NCI-H1930 (cell line): ENCODE results near the gene CBY2.
"Not testable (repeated sequence)": the region's sequence is repeated elsewhere in the genome, so short reads cannot be mapped to it uniquely, and the experiment has no call there.

Experiments used
- DNase-seq, 2 experiments: peaks; one replicate each; lab custom pipeline; 2025; lab: John Stamatoyannopoulos, UW

Gene CBY2

DNA sequence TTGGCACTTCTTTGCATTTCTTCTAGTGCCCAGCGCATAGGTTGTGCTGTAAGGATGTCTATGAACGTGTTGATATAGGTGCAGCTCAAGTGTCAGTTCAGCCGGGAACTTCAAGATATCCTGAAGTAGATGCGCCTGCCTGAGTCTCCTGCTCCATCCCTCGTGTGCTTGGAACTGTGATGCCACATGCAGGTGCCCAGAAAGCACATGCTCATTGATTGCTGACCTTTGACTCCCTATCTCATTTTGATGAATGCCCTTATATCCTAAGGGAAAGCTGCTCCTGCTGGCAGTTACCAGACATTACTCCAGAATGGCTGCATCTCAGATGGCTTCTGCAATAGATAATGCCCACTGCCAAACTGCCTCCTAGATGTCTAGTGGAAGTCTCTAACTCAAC lies 40.9 kb downstream of the CBY2 start:
- no peak for DNase-seq

DNA sequence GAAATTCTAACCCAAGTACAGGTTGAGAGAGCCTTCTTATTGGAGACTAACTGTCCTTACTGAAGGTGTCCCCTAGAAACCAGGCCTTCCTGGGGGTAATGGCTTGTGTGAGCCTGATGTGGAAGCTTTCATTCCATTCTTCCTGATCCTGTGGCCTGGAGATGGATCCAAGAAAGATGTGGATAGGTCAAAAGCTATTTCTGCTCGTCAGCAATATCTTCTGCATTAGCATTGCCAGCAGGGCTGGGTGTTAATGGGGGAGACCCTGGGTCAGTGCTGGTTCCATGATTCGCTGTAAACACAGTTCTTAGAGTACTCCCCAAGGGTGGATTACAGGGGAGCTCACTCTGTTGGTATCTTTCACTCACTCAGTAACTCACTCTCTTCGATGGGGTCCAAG lies 42.9 kb downstream of the CBY2 start:
- DNase-seq = no peak

- DNase-seq = no peak
Observed at GRCh38 chr13:45747071-45747470, 45.0 kb downstream of the CBY2 start.

GRCh38 chr13:45748941-45749759 lies 47.0 kb downstream of the CBY2 start:
- peak; percentile 69 to 82 for DNase-seq

- DNase-seq = no peak
Observed at GRCh38 chr13:45750566-45750965, 48.4 kb downstream of the CBY2 start.

GRCh38 chr13:45751885-45752284 lies 49.8 kb downstream of the CBY2 start:
- DNase-seq = no peak

GRCh38 chr13:45752510-45752909 lies 50.4 kb downstream of the CBY2 start:
- no peak for DNase-seq

DNA sequence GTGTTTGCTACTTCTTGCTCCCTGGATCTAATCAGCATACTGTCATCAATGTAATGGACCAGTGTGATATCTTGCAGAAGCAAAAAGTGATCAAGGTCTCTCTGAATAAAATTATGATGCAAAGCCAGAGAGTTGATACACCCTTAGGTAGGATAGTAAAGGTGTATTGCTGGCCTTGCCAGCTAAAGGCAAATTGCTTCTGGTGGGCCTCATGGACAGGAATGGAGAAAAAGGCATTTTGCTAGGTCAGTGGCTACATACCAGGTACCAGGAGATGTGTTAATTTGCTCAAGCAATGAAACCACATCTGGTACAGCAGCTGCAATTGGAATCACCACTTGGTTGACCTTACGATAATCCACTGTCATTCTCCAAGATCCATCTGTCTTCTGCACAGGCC lies 54.4 kb downstream of the CBY2 start:
- DNase-seq = not testable (repeated sequence)

DNA sequence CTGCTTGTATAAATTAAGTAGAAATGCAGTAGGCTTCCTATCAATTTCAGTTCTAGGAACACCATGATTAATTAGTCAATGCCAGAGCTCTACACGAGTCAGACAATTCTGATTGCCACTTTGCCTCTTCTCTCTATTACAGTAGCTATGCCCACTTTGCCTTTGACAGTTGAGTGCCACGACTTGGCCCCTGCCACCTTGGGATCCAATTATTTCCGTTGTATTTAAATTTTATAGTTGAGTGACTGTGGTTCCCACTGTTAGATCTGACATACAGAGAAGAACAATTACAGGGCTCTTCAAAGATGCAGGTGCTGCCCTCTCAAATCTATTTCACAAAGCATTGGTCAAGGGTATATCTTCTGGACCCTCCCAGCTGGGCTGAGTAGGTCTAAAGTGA lies 55.5 kb downstream of the CBY2 start:
- not testable (repeated sequence) for DNase-seq

DNA sequence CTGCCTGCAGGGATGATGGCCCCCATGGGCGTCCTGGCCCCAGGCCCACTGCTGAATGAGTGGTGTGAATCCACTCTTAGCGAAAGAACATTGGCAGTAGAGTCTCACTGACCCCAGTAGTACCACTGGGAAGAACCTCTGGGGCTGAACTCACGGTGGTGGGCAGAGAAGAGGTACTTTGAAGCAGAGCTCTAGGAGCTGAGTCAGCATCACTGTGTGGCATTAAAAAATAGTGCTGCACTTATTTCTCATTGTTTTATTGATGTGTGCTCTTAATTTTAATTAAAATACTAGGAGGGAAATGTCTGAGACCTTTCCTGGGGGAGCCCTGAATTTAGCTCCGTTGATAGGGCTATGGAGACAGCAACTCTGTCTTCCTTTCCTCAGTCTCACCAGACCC lies 61.3 kb downstream of the CBY2 start:
- DNase-seq = no peak
